H9 (cell line): ENCODE measurements around the gene RCC1. TPM values are rescaled to one million over a fixed set of nuclear protein-coding genes. Genes with fewer than 3 reads are reported as not detected.

Source experiments
- DNase-seq: peaks from one replicate; pipeline ENCODE4 v3.0.0-alpha.2; 2017
- H2AFZ ChIP-seq: one replicate; pipeline ENCODE4 v1.6.1; 2013; ENCODE audit warnings: mild to moderate bottlenecking, low read length, control low read depth, moderate library complexity
- H2AK5ac ChIP-seq: 2 replicates; pipeline ENCODE4 v1.6.1; 2013; ENCODE audit warnings: low read length, control low read depth, mixed read lengths; ENCODE audit not compliant: insufficient read length
- H2BK120ac ChIP-seq: one replicate; pipeline ENCODE4 v1.6.1; 2013; ENCODE audit warnings: low read depth, mild to moderate bottlenecking, low read length, control low read depth, inconsistent platforms; ENCODE audit not compliant: poor library complexity, severe bottlenecking
- H2BK12ac ChIP-seq: 2 replicates; pipeline ENCODE4 v1.6.1; 2013; ENCODE audit warnings: low read length, control low read depth, mixed read lengths, low read depth; ENCODE audit not compliant: insufficient read length
- H2BK15ac ChIP-seq: 2 replicates; pipeline ENCODE4 v1.6.1; 2013; ENCODE audit warnings: low read depth, low read length, control low read depth
- H2BK20ac ChIP-seq: one replicate; pipeline ENCODE4 v1.6.1; 2013; ENCODE audit warnings: low read depth, mild to moderate bottlenecking, low read length, control low read depth, inconsistent platforms; ENCODE audit not compliant: poor library complexity, severe bottlenecking
- H2BK5ac ChIP-seq: 2 replicates; pipeline ENCODE4 v1.6.1; 2013; ENCODE audit warnings: low read length, control low read depth, mixed read lengths; ENCODE audit not compliant: insufficient read length
- H3K14ac ChIP-seq: 2 replicates; pipeline ENCODE4 v1.6.1; 2013; ENCODE audit warnings: low read length, control low read depth; ENCODE audit not compliant: insufficient read depth
- H3K18ac ChIP-seq: 2 replicates; pipeline ENCODE4 v1.6.1; 2013; ENCODE audit warnings: low read depth, mild to moderate bottlenecking, mixed read lengths, low read length, control low read depth; ENCODE audit not compliant: insufficient read length
- H3K23ac ChIP-seq: 2 replicates; pipeline ENCODE4 v1.6.1; 2013; ENCODE audit warnings: low read length, control low read depth, mixed read lengths, low read depth; ENCODE audit not compliant: insufficient read length
- H3K23me2 ChIP-seq: 2 replicates; pipeline ENCODE4 v1.6.1; 2013; ENCODE audit warnings: low read depth, mild to moderate bottlenecking, mixed read lengths, low read length, control low read depth; ENCODE audit not compliant: insufficient read length, poor library complexity, severe bottlenecking
- H3K27ac ChIP-seq: 2 replicates; pipeline ENCODE4 v1.5.1; 2013; ENCODE audit warnings: low read length, control low read depth, mixed read lengths, low read depth; ENCODE audit not compliant: insufficient read length
- H3K27me3 ChIP-seq: 2 replicates; pipeline ENCODE4 v1.6.1; 2013; ENCODE audit warnings: low read length, control low read depth, inconsistent platforms; ENCODE audit not compliant: insufficient read depth
- H3K4ac ChIP-seq: 2 replicates; pipeline ENCODE4 v1.6.1; 2013; ENCODE audit warnings: low read depth, mild to moderate bottlenecking, control low read depth, inconsistent platforms, low read length, moderate library complexity
- H3K4me1 ChIP-seq: 2 replicates; pipeline ENCODE4 v1.6.1; 2013; ENCODE audit warnings: low read length, control low read depth, inconsistent platforms; ENCODE audit not compliant: insufficient read depth
- H3K4me2 ChIP-seq: 2 replicates; pipeline ENCODE4 v1.6.1; 2013; ENCODE audit warnings: low read length, control low read depth, mixed read lengths; ENCODE audit not compliant: insufficient read length, insufficient read depth
- H3K56ac ChIP-seq: 2 replicates; pipeline ENCODE4 v1.6.1; 2013; ENCODE audit warnings: low read depth, mild to moderate bottlenecking, mixed read lengths, low read length, control low read depth; ENCODE audit not compliant: insufficient read length
- H3K79me1 ChIP-seq: 2 replicates; pipeline ENCODE4 v1.6.1; 2013; ENCODE audit warnings: low read depth, mild to moderate bottlenecking, moderate library complexity, low read length, control low read depth, inconsistent platforms; ENCODE audit not compliant: insufficient read depth, poor library complexity, severe bottlenecking
- H3K79me2 ChIP-seq: 2 replicates; pipeline ENCODE4 v1.6.1; 2013; ENCODE audit warnings: low read length, control low read depth, inconsistent platforms; ENCODE audit not compliant: insufficient read depth
- H3K9ac ChIP-seq: 2 replicates; pipeline ENCODE4 v1.6.1; 2013; ENCODE audit warnings: low read length, control low read depth, mixed read lengths; ENCODE audit not compliant: insufficient read length; ENCODE audit errors: extremely low read depth
- H3K9me3 ChIP-seq: one replicate; pipeline ENCODE4 v1.6.1; 2013; ENCODE audit warnings: low read depth, low read length, inconsistent platforms; ENCODE audit not compliant: control insufficient read depth
- H3T11ph ChIP-seq: one replicate; pipeline ENCODE4 v1.6.1; 2013; ENCODE audit warnings: mild to moderate bottlenecking, low read length, control low read depth, inconsistent platforms
- H4K20me1 ChIP-seq: one replicate; pipeline ENCODE4 v1.6.1; 2013; ENCODE audit not compliant: control insufficient read depth, insufficient read length, insufficient read depth
- H4K5ac ChIP-seq: 2 replicates; pipeline ENCODE4 v1.6.1; 2013; ENCODE audit warnings: low read depth, mild to moderate bottlenecking, mixed read lengths, low read length, control low read depth; ENCODE audit not compliant: insufficient read length
- H4K8ac ChIP-seq: replicated peaks from 2 replicates; pipeline ENCODE4 v1.6.1; 2013; ENCODE audit warnings: low read length, control low read depth, mixed read lengths, low read depth; ENCODE audit not compliant: insufficient read length
- H4K91ac ChIP-seq: 2 replicates; pipeline ENCODE4 v1.6.1; 2013; ENCODE audit warnings: low read depth, mild to moderate bottlenecking, moderate library complexity, mixed read lengths, low read length, control low read depth; ENCODE audit not compliant: insufficient read length
- H3K27ac Mint-ChIP-seq, 3 experiments: 2 replicates in 2 of 3; 3 replicates in 1 of 3; pipeline ENCODE4 v1.8.0; 2020 to 2021; ENCODE audit warnings: mixed read lengths in 3 of 3, mild to moderate bottlenecking in 1 of 3, moderate library complexity in 1 of 3
- H3K27me3 Mint-ChIP-seq: 2 replicates; pipeline ENCODE4 v1.8.0; 2021; ENCODE audit warnings: low read depth, mild to moderate bottlenecking, moderate library complexity, mixed read lengths
- H3K36me3 Mint-ChIP-seq, 3 experiments: 2 replicates in 2 of 3; 3 replicates in 1 of 3; pipeline ENCODE4 v1.8.0; 2020 to 2021; ENCODE audit warnings: low read depth in 3 of 3, mixed read lengths in 3 of 3; ENCODE audit not compliant: insufficient read depth in 1 of 3
- H3K4me1 Mint-ChIP-seq, 2 experiments: 2 replicates each; pipeline ENCODE4 v1.8.0; 2020; ENCODE audit warnings: mixed read lengths in 2 of 2
- H3K4me3 Mint-ChIP-seq, 2 experiments: 2 replicates in 1 of 2; 3 replicates in 1 of 2; pipeline ENCODE4 v1.8.0; 2020 to 2021; ENCODE audit warnings: mild to moderate bottlenecking in 2 of 2, mixed read lengths in 2 of 2, moderate library complexity in 1 of 2
- H3K9me3 Mint-ChIP-seq, 2 experiments: 2 replicates in 1 of 2; 3 replicates in 1 of 2; pipeline ENCODE4 v1.8.0; 2020; ENCODE audit warnings: mild to moderate bottlenecking in 2 of 2, mixed read lengths in 2 of 2, moderate library complexity in 1 of 2
- WGBS: extraction: QIAGEN DNeasy Blood & Tissue Kit; methylation state at CpG from one replicate; pipeline ENCODE4 v1.1.7; 2013; ENCODE audit warnings: missing lambda C conversion rate, low lambda C conversion rate, mixed read lengths; ENCODE audit not compliant: insufficient read length; ENCODE audit errors: extremely low coverage; 5-methylcytosine and 5-hydroxymethylcytosine counted together
- total RNA-seq: library from RNA; stranded (reverse); gene quantifications from 2 replicates; pipeline ENCODE4 v1.2.1, GENCODE V29; 2021
- TF ChIP-seq, protein P1 (sequence below): fragments of 200-600 bp; sonication (generic); conservative IDR thresholded peaks from 3 replicates; pipeline ENCODE4 v1.8.0; 2021; ENCODE audit warnings: antibody characterized with exemption, mild to moderate bottlenecking

Gene RCC1
- total RNA-seq, 1 experiment from 2014 or later: 93.6 TPM

DNA sequence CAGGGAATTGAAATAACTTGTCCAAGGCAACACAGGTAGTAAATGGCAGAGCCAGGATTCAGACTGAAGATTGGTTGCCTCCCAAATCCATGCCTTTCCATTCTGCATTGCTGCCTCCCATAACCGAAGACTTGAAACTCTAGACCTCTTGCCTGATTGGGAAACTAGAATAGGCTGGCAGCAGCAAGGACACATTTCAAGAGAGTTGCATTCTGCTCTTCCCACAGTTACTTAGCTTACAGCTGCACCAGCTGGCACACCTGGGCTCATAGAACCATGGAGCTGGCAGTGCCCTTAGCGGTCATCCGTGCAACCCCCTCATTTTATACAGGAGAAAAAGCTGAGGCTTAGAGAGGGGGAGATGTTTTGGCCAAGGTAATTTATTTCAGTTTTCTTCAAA is 55.0 kb downstream of the RCC1 start:
- Histone ChIP-seq H3K23ac (no peak overlapping the region), H2BK15ac (no peak overlapping the region), H2BK5ac (no peak overlapping the region), H2AFZ (no peak overlapping the region), H3K4me1 (no peaks in the 10 kb centered on the region), H2BK120ac (no peak overlapping the region), H2BK20ac (no peak overlapping the region), H3K56ac (no peak overlapping the region), H4K5ac (no peak overlapping the region), H2AK5ac (no peak overlapping the region), H3K27ac (no peak overlapping the region), H3K14ac (no peak overlapping the region), H3K79me2 (no peaks in the 10 kb centered on the region), H3K4ac (no peak overlapping the region), H4K91ac (no peak overlapping the region), H3T11ph (no peak overlapping the region), H3K18ac (no peak overlapping the region), H3K27me3 (no peaks in the 10 kb centered on the region), H4K20me1 (no peaks in the 10 kb centered on the region), H3K4me2 (no peak overlapping the region), H4K8ac (no peak overlapping the region), H2BK12ac (no peak overlapping the region), H3K9ac (no peak overlapping the region), H3K79me1 (peaks cover 4% of the 10 kb centered on the region), H3K23me2 (no peaks in the 10 kb centered on the region), H3K9me3 (no peaks in the 10 kb centered on the region)
- peaks cover 35 to 82% (median 67%) of the 10 kb centered on the region in 3 experiments; a peak in 6 of 7 replicates for H3K36me3 Mint-ChIP-seq
- no peaks in the 10 kb centered on the region for H3K9me3 Mint-ChIP-seq
- TF ChIP-seq, protein P1, sequence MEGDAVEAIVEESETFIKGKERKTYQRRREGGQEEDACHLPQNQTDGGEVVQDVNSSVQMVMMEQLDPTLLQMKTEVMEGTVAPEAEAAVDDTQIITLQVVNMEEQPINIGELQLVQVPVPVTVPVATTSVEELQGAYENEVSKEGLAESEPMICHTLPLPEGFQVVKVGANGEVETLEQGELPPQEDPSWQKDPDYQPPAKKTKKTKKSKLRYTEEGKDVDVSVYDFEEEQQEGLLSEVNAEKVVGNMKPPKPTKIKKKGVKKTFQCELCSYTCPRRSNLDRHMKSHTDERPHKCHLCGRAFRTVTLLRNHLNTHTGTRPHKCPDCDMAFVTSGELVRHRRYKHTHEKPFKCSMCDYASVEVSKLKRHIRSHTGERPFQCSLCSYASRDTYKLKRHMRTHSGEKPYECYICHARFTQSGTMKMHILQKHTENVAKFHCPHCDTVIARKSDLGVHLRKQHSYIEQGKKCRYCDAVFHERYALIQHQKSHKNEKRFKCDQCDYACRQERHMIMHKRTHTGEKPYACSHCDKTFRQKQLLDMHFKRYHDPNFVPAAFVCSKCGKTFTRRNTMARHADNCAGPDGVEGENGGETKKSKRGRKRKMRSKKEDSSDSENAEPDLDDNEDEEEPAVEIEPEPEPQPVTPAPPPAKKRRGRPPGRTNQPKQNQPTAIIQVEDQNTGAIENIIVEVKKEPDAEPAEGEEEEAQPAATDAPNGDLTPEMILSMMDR: no peak
- no peaks in the 10 kb centered on the region for H3K27me3 Mint-ChIP-seq
- H3K4me3 Mint-ChIP-seq: no peak overlapping the region
- WGBS: no CpG with 5 or more reads among the region's 3 CpGs
- DNase-seq: no peak
- no peak overlapping the region for H3K27ac Mint-ChIP-seq
- H3K4me1 Mint-ChIP-seq: no peaks in the 10 kb centered on the region
